NCI-H146 (cell line): ENCODE measurements around the gene MGAT4B.
A peak's percentile ranks its signal among the peaks of the same experiment; 100 is the strongest.

Experiments
- DNase-seq: peaks from one replicate; lab custom pipeline; 2025; lab: John Stamatoyannopoulos, UW

The MGAT4B gene

GRCh38 chr5:179825655-179826182 is 19.1 kb upstream of the MGAT4B start:
- no peak for DNase-seq

- no peak for DNase-seq
These were observed 18.1 kb upstream of the MGAT4B start for GRCh38 chr5:179824745-179825112.

- no peak for DNase-seq
These were observed 17.5 kb upstream of the MGAT4B start for GRCh38 chr5:179823937-179824744.

- no peak for DNase-seq
These were observed 15.9 kb upstream of the MGAT4B start for GRCh38 chr5:179822444-179822990.

- no peak for DNase-seq
These were observed 15.4 kb upstream of the MGAT4B start for GRCh38 chr5:179822059-179822432.

GRCh38 chr5:179821298-179822058 is 14.8 kb upstream of the MGAT4B start:
- DNase-seq = peak; percentile 82

GRCh38 chr5:179820483-179821297 is 14.0 kb upstream of the MGAT4B start, which contains the start of gene SQSTM1:
TSS of gene SQSTM1 (plus strand) at chr5:179820905. CDS start at chr5:179820937, 32 bp downstream.
- DNase-seq = peak; percentile 61

- DNase-seq = no peak
These were observed 13.4 kb upstream of the MGAT4B start for GRCh38 chr5:179820127-179820482.

- peak; percentile 88 for DNase-seq
These were observed 12.8 kb upstream of the MGAT4B start for GRCh38 chr5:179819296-179820126.

GRCh38 chr5:179818746-179819295 is 12.2 kb upstream of the MGAT4B start:
- peak; percentile 83 for DNase-seq

GRCh38 chr5:179817890-179818745 is 11.5 kb upstream of the MGAT4B start:
- DNase-seq = no peak

GRCh38 chr5:179817470-179817840 is 10.8 kb upstream of the MGAT4B start:
- DNase-seq = no peak

- no peak for DNase-seq
These were observed 10.3 kb upstream of the MGAT4B start for GRCh38 chr5:179816796-179817469.

- no peak for DNase-seq
These were observed 9.7 kb upstream of the MGAT4B start for GRCh38 chr5:179816401-179816795.

GRCh38 chr5:179815491-179816249 is 9.0 kb upstream of the MGAT4B start:
- DNase-seq = no peak

- DNase-seq = no peak
These were observed 7.4 kb upstream of the MGAT4B start for GRCh38 chr5:179814090-179814489.

- DNase-seq = no peak
These were observed 6.4 kb upstream of the MGAT4B start for GRCh38 chr5:179812997-179813607.
